HCT116 (cell line): ENCODE measurements around the gene ARL6IP6. TPM values are rescaled to one million over a fixed set of nuclear protein-coding genes. Genes with fewer than 3 reads are reported as not detected.
A peak's percentile ranks its signal among the peaks of the same experiment; 100 is the strongest.

Experiments
- ATAC-seq: fragments of 200-7000 bp; cut with Tn5 transposase; 2 replicates; pipeline ENCODE4 v1.9.1; 2020; ENCODE audit warnings: mild to moderate bottlenecking, moderate library complexity
- BruUV-seq: library from RNA; stranded (reverse); fragments of 400-500 nt; replicated peaks from 2 replicates; lab custom pipeline; 2021; lab: Mats Ljungman, UMichigan
- CTCF ChIA-PET: fragments of 300-600 bp; sonication (Branson Sonifier 250); formaldehyde crosslinking; loops from one replicate; lab custom pipeline; 2021; ENCODE audit warnings: antibody characterized with exemption; lab: Charles Lee
- POLR2A ChIA-PET: fragments of 300-600, 350-600 bp; sonication (Branson Sonifier 250); formaldehyde crosslinking; loops from one replicate; lab custom pipeline; 2021; ENCODE audit warnings: antibody characterized with exemption; lab: Charles Lee
- RAD21 ChIA-PET, 2 experiments: fragments of 300-600 bp; sonication (Branson Sonifier 250); formaldehyde crosslinking; loops; one replicate each; lab custom pipeline; 2023; ENCODE audit warnings: low total read pairs in 2 of 2; ENCODE audit not compliant: uncharacterized antibody in 2 of 2, unreplicated experiment in 2 of 2, low non-redundant PET in 1 of 2; lab: Charles Lee
- DNase-seq: peaks from one replicate; pipeline ENCODE4 v3.0.0-alpha.2; 2010; ENCODE audit warnings: low read depth, low spot score
- H2AFZ ChIP-seq: fragments of 200-600 bp; shearing (Covaris generic), sonication (generic); 2 replicates; pipeline ENCODE4 v1.6.1; 2017; ENCODE audit warnings: low read depth, mixed run types, mixed read lengths, antibody characterized with exemption, low read length; ENCODE audit not compliant: poor library complexity, severe bottlenecking
- H3K27ac ChIP-seq: 2 replicates; pipeline ENCODE4 v1.5.1; 2012; ENCODE audit warnings: low read depth, low read length
- H3K27me3 ChIP-seq: fragments of 200-600 bp; sonication (generic); 2 replicates; pipeline ENCODE4 v1.6.1; 2016; ENCODE audit warnings: mixed run types, low read length, mixed read lengths; ENCODE audit not compliant: insufficient read depth
- H3K36me3 ChIP-seq, 2 experiments: fragments of 200-500 bp in 1 of 2; fragments of 200-600 bp in 1 of 2; sonication (Bioruptor generic) in 1 of 2; sonication (generic) in 1 of 2; 2 replicates each; pipeline versions ENCODE4 v1.5.1 to v1.6.1; 2014 to 2016; ENCODE audit warnings: low read length in 2 of 2, inconsistent platforms in 1 of 2, mixed read lengths in 1 of 2, mixed run types in 1 of 2; ENCODE audit not compliant: insufficient read depth in 2 of 2, control insufficient read depth in 1 of 2
- H3K4me1 ChIP-seq, 2 experiments: fragments of 200-600 bp in 1 of 2; sonication (generic) in 1 of 2; 2 replicates each; pipeline versions ENCODE4 v1.5.1 to v1.6.1; 2012 to 2017; ENCODE audit warnings: low read length in 2 of 2, inconsistent platforms in 1 of 2, mild to moderate bottlenecking in 1 of 2, mixed read lengths in 1 of 2, mixed run types in 1 of 2, moderate library complexity in 1 of 2; ENCODE audit not compliant: insufficient read depth in 2 of 2, control insufficient read depth in 1 of 2
- H3K4me2 ChIP-seq: fragments of 200-600 bp; sonication (generic); 2 replicates; pipeline ENCODE4 v1.6.1; 2017; ENCODE audit warnings: mixed run types, low read length, mixed read lengths
- H3K4me3 ChIP-seq, 2 experiments: fragments of 200-600 bp in 1 of 2; sonication (generic) in 1 of 2; replicated peaks in 1 of 2; 2 replicates each; pipeline ENCODE4 v1.5.1; 2011 to 2016; ENCODE audit warnings: low read length in 2 of 2, control low read depth in 1 of 2, low read depth in 1 of 2, mild to moderate bottlenecking in 1 of 2, mixed read lengths in 1 of 2, mixed run types in 1 of 2
- H3K79me2 ChIP-seq: fragments of 200-600 bp; sonication (generic); 2 replicates; pipeline ENCODE4 v1.6.1; 2017; ENCODE audit warnings: mild to moderate bottlenecking, mixed run types, low read length, moderate library complexity, mixed read lengths; ENCODE audit not compliant: insufficient read depth
- H3K9ac ChIP-seq: fragments of 200-600 bp; sonication (generic); 2 replicates; pipeline ENCODE4 v1.6.1; 2016; ENCODE audit warnings: low read length, mixed read lengths
- H3K9me2 ChIP-seq: fragments of 200-600 bp; sonication (generic), shearing (Covaris generic); 2 replicates; pipeline ENCODE4 v1.6.1; 2017; ENCODE audit warnings: mixed run types, mild to moderate bottlenecking, moderate library complexity; ENCODE audit not compliant: insufficient read depth
- H3K9me3 ChIP-seq, 2 experiments: fragments of 200-500 bp in 1 of 2; fragments of 200-600 bp in 1 of 2; sonication (Bioruptor generic) in 1 of 2; sonication (generic) in 1 of 2; 2 replicates each; pipeline ENCODE4 v1.6.1; 2014 to 2017; ENCODE audit warnings: low read length in 2 of 2, mixed read lengths in 2 of 2, inconsistent platforms in 1 of 2, low read depth in 1 of 2, mild to moderate bottlenecking in 1 of 2, mixed run types in 1 of 2, moderate library complexity in 1 of 2; ENCODE audit not compliant: control insufficient read depth in 1 of 2, insufficient read depth in 1 of 2
- H4K20me1 ChIP-seq: fragments of 200-600 bp; sonication (generic), shearing (Covaris generic); 2 replicates; pipeline ENCODE4 v1.6.1; 2017; ENCODE audit warnings: mixed run types, mild to moderate bottlenecking, moderate library complexity; ENCODE audit not compliant: insufficient read depth
- SRF ChIP-seq: IDR thresholded peaks from 2 replicates; pipeline ENCODE4 v1.6.1; 2012; ENCODE audit warnings: low read depth
- YY1 ChIP-seq: IDR thresholded peaks from 2 replicates; pipeline ENCODE4 v1.6.1; 2011; ENCODE audit warnings: low read length, low read depth, moderate library complexity, mild to moderate bottlenecking; ENCODE audit not compliant: insufficient replicate concordance; ENCODE audit errors: extremely low read depth
- intact Hi-C: fragments of 100-400 bp; cut with micrococcal nuclease; formaldehyde crosslinking; loops from 2 replicates; pipeline ENCODE4 v1.10.0; 2022
- total RNA-seq: library from RNA; stranded (reverse); gene quantifications from one replicate; pipeline ENCODE4 v1.2.1, GENCODE V29; 2021; ENCODE audit not compliant: unreplicated experiment
- TF ChIP-seq, protein P1 (sequence below): IDR thresholded peaks from 2 replicates; pipeline ENCODE4 v1.6.1; 2011; ENCODE audit warnings: mild to moderate bottlenecking, low read length, moderate library complexity; ENCODE audit not compliant: insufficient replicate concordance; ENCODE audit errors: extremely low read depth

ARL6IP6 gene
- total RNA-seq, 1 experiment from 2014 or later: 37.8 TPM

DNA sequence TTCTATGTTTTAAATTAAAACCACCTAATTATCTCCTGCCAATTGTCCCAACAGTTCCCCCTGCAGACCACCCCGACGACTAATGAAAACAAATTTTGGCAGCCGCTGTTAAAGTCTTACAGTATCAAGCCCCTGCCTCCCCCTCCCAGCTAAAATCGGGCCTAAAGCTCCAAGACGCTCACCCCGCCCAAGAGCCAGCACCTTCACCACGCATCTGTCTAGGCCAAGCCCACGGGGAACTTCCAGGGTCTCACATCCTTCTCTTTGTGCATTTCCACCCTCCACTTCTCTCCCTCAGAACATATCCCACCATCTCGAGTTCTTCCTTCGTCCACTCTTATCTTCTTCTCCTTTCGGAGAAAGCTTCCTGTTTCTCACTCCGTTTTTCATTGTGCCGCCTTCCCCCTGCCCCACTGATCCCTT lies 1.6 kb upstream of the ARL6IP6 start:
- H3K27me3 ChIP-seq: no peaks in the 10 kb centered on the region
- TF ChIP-seq, protein P1, sequence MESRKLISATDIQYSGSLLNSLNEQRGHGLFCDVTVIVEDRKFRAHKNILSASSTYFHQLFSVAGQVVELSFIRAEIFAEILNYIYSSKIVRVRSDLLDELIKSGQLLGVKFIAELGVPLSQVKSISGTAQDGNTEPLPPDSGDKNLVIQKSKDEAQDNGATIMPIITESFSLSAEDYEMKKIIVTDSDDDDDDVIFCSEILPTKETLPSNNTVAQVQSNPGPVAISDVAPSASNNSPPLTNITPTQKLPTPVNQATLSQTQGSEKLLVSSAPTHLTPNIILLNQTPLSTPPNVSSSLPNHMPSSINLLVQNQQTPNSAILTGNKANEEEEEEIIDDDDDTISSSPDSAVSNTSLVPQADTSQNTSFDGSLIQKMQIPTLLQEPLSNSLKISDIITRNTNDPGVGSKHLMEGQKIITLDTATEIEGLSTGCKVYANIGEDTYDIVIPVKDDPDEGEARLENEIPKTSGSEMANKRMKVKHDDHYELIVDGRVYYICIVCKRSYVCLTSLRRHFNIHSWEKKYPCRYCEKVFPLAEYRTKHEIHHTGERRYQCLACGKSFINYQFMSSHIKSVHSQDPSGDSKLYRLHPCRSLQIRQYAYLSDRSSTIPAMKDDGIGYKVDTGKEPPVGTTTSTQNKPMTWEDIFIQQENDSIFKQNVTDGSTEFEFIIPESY: no peak
- no peak for TF ChIP-seq YY1
- TF ChIP-seq SRF: no peak
- intact Hi-C loops: loop anchor here (2.0 kb wide), 1 partner anchor 542 kb away; the partner anchor contains the start of gene STAM2
- peak overlapping the region; percentile 82 for H3K4me2 ChIP-seq
- H3K36me3 ChIP-seq: peaks cover 16 to 33% of the 10 kb centered on the region in 2 experiments
- H3K4me1 ChIP-seq: peaks cover 3 to 18% of the 10 kb centered on the region in 2 experiments; a peak in 3 of 4 replicates
- CTCF ChIA-PET: interaction anchor here (0.9 to 1.6 kb wide), 6 partner anchors 24 to 513 kb away, joined by 3 to 5 read pairs (median 4); no protein-coding TSS in a partner anchor
- RAD21 ChIA-PET: interaction anchor here in 1 of 2 experiments (0.6 kb wide), 1 partner anchor 436 kb away, joined by 3 read pairs; no protein-coding TSS in a partner anchor
- peak overlapping the region; percentile 89 for H3K27ac ChIP-seq
- ATAC-seq (peak; percentile 4), DNase-seq (no peak)
- POLR2A ChIA-PET: interaction anchor here (1.0 to 1.9 kb wide), 5 partner anchors 9 to 69 kb away, joined by 3 to 6 read pairs (median 4); no protein-coding TSS in a partner anchor
- no TSS peak for BruUV-seq
- no peaks in the 10 kb centered on the region for H3K9me3 ChIP-seq
- H3K4me3 ChIP-seq: peak overlapping the region; percentile 70 to 95
- no peak overlapping the region for H2AFZ ChIP-seq
- peaks cover 32% of the 10 kb centered on the region for H4K20me1 ChIP-seq
- H3K9me2 ChIP-seq: no peaks in the 10 kb centered on the region
- peak overlapping the region; percentile 95 for H3K9ac ChIP-seq
- peaks cover 85% of the 10 kb centered on the region for H3K79me2 ChIP-seq
